LNCaP clone FGC (cell line): ENCODE results near the gene CLTB.

Source experiments
- DNase-seq: peaks from one replicate; pipeline ENCODE4 v3.0.0-alpha.2; 2011; ENCODE audit warnings: low read depth
- H3K4me3 ChIP-seq: 2 replicates; pipeline ENCODE4 v1.5.1; 2011; ENCODE audit warnings: mild to moderate bottlenecking, low read depth, low read length, control low read depth
- TF ChIP-seq, protein P1 (sequence below): IDR thresholded peaks from 2 replicates; pipeline ENCODE4 v1.5.1; 2012; ENCODE audit warnings: mild to moderate bottlenecking; ENCODE audit not compliant: control insufficient read depth, insufficient read depth; ENCODE audit errors: extremely low read depth

The CLTB gene

DNA sequence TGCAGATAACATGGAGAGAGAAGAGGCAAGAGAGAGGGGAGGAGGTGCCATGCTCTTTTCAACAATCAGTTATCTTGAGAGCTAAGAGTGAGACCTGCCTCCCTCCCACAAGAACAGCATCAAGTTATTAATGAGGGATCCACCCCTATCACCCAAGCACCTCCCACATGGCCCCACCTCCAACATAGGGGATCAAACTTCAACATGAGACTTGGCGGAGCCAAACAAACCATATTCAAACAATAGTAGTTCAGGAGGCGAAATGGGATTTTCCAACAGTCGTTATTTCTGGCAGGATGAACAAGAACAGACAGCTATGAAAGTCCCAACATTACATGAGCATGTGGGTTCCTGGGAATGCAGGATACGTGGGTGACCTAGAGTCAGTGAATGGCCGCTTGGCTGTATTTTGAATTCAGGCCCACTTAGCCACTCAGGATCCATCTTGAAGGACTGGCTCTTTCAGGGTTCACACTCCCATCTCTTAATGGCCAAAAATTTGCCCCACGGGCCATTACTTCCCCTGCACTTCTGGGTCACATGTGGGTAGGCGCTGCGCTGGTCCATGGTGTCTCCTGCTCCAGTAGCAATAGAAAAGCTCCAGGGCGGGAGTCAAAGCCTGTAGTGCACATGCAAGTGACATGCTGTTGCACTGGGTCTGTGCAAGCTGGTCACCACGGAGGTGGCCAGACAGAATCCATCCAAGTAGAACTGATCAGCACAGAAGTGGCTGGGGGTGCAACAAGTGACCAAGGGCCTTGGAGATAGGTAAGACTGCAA, 24.8 kb upstream of the CLTB start:
- TF ChIP-seq, protein P1, sequence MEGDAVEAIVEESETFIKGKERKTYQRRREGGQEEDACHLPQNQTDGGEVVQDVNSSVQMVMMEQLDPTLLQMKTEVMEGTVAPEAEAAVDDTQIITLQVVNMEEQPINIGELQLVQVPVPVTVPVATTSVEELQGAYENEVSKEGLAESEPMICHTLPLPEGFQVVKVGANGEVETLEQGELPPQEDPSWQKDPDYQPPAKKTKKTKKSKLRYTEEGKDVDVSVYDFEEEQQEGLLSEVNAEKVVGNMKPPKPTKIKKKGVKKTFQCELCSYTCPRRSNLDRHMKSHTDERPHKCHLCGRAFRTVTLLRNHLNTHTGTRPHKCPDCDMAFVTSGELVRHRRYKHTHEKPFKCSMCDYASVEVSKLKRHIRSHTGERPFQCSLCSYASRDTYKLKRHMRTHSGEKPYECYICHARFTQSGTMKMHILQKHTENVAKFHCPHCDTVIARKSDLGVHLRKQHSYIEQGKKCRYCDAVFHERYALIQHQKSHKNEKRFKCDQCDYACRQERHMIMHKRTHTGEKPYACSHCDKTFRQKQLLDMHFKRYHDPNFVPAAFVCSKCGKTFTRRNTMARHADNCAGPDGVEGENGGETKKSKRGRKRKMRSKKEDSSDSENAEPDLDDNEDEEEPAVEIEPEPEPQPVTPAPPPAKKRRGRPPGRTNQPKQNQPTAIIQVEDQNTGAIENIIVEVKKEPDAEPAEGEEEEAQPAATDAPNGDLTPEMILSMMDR: no peak
- DNase-seq: no peak
- H3K4me3 ChIP-seq: no peak overlapping the region

DNA sequence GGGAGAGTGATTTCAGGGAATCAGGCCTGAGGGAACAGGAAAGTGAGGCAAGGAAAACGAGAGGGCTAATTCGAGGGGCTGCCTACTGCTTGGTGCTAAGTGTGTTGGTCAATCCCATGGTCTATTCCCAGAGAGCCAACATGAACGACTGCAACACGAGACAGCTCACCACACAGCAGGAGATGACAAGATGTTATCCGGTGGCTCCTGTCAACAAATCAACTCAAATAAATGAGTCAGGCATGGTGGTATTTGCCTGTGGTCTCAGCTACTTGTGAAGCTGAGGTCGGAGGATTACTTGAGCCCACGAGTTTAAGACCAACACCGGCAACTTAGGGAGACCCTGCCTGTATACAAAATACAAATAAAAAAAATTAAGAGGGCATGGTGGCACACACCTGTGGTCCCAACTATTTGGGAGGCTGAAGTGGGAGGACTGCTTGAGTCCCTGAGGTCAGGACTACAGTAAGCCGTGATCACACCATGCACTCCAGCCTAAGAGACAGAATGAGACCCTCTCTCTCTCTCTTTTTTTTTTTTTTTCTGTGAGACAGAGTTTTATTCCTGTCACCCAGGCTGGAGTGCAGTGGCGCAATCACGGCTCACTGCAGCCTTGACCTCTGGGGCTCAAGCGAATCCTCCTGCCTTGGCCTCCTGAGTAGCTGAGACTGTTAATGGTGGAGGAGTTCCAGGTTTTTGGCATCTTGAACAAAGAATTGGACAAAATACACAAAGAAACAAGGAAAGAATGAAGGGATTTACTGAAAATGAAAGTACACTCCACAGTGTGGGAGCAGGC, 22.8 kb upstream of the CLTB start:
- DNase-seq: no peak
- TF ChIP-seq, protein P1: no peak
- H3K4me3 ChIP-seq: no peak overlapping the region

DNA sequence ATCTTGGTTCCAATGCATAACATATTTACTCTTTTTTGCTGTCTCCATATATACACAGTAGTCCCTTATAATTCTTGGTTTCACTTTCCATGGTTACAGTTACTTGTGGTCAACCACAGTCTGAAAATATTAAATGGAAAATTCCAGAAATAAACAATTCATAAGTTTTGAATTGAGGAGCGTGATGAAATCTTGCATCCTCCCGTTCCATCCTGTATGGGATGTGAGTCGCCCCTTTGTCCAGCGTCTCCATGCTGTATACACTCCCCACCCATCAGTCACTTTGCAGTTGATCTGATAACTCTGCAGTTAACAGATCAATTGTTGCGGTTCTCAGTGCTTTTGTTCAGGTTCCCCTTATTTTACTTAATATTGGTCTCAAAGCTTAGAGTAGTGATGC, 20.3 kb upstream of the CLTB start:
- no peak for DNase-seq

DNA sequence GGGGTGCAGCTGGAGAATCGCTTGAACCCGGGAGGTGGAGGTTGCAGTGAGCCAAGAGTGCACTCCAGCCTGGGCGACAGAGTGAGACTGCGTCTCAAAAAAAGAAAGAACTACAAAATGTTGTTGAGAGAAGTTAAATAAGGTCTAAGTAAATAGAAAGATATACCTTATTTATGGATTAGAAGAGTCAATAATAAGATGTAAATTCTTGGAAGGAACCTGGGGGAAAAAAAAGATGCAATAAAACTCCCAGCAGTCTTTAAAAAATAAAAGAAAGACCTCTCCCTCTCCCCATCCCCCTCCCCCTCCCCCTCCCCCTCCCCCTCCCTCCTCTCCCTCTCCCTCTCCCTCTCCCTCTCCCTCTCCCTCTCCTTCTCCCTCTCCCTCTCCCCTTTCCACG, 16.4 kb upstream of the CLTB start:
- DNase-seq: no peak
- TF ChIP-seq, protein P1: no peak
- H3K4me3 ChIP-seq: no peak overlapping the region

More for the DNA sequence above, 20.3 kb upstream of the CLTB start:
- no peak overlapping the region for H3K4me3 ChIP-seq
- TF ChIP-seq, protein P1: no peak

DNA sequence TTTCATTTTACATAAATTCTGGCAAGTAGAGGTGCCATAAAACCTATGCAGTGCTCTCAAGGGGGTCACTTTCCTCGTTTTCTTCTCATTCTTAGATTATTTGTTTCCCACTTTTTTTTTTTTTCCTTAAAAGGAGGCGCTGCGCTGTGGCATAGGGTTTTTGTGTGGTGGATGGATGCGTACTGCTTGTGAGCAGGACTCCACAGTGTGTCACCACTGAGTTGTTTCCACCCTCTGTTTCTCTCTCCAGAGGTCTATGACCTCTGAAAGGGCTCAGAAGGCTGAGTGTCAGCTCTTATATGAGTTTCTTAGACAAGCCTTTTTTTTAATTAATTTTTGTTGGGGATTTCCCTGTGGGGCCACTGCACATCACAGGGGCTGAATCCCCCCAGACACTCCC, 13.6 kb upstream of the CLTB start:
- TF ChIP-seq, protein P1: no peak
- no peak overlapping the region for H3K4me3 ChIP-seq
- DNase-seq: no peak

DNA sequence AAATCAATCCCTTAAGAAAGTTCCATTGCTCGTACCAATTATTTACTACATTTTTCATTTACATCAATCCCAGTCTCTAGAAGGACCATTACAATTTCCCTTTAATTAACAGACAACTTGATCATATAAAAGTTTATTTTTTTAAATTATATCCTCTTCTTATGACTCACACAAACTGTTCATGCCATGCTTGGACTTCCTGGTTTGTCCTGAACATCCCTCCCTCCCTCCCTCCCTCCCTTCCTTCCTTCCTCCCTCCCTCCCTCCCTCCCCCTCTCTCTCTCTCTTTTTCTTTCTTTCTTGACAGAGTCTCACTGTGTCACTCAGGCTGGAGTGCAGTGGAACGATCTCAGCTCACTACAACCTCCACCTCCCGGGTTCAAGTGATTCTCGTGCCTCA, 11.6 kb upstream of the CLTB start:
- no peak for DNase-seq
- TF ChIP-seq, protein P1: no peak
- no peak overlapping the region for H3K4me3 ChIP-seq
